Naive B cell (primary cell): ENCODE data around the gene NAA15. TPM values are rescaled to one million over a fixed set of nuclear protein-coding genes. Genes with fewer than 3 reads are reported as not detected.
"Not testable (repeated sequence)": the region's sequence is repeated elsewhere in the genome, so short reads cannot be mapped to it uniquely, and the experiment has no call there.

Experiments used
- ATAC-seq, 2 donors: fragments of 150-1000 bp; cut with Tn5 transposase; 2 replicates each; pipeline ENCODE4 v1.10.0; 2021; ENCODE audit warnings: low read depth in 2 of 2, mild to moderate bottlenecking in 2 of 2, moderate library complexity in 2 of 2
- DNase-seq: peaks from one replicate; pipeline ENCODE4 v3.0.0; 2022
- H3K27ac Mint-ChIP-seq, 6 donors: one replicate each; pipeline ENCODE4 v1.8.0; 2020 to 2022; ENCODE audit warnings: mild to moderate bottlenecking in 6 of 6, mixed read lengths in 6 of 6, moderate library complexity in 5 of 6, inconsistent platforms in 2 of 6
- H3K27me3 Mint-ChIP-seq, 3 donors: one replicate each; pipeline ENCODE4 v1.8.0; 2021 to 2022; ENCODE audit warnings: mixed read lengths in 3 of 3, mild to moderate bottlenecking in 1 of 3
- H3K36me3 Mint-ChIP-seq, 2 donors: one replicate each; pipeline ENCODE4 v1.8.0; 2020 to 2022; ENCODE audit warnings: mixed read lengths in 2 of 2, inconsistent platforms in 1 of 2, mild to moderate bottlenecking in 1 of 2
- H3K4me1 Mint-ChIP-seq, 3 donors: one replicate each; pipeline ENCODE4 v1.8.0; 2020 to 2022; ENCODE audit warnings: mixed read lengths in 3 of 3, inconsistent platforms in 1 of 3, mild to moderate bottlenecking in 1 of 3, moderate library complexity in 1 of 3
- H3K4me3 Mint-ChIP-seq, 8 donors: one replicate each; pipeline ENCODE4 v1.8.0; 2020 to 2022; ENCODE audit warnings: mild to moderate bottlenecking in 8 of 8, mixed read lengths in 8 of 8, moderate library complexity in 8 of 8, inconsistent platforms in 2 of 8
- H3K9me3 Mint-ChIP-seq, 7 donors: one replicate each; pipeline ENCODE4 v1.8.0; 2020 to 2022; ENCODE audit warnings: mixed read lengths in 7 of 7, mild to moderate bottlenecking in 5 of 7, inconsistent platforms in 2 of 7, moderate library complexity in 1 of 7
- polyA plus RNA-seq, 6 donors: library from polyadenylated mRNA; unstranded; fragments of 300-500 nt; fragmentation: Illumina TruSeq; gene quantifications; one replicate each; pipeline ENCODE4 v1.2.3, GENCODE V29; 2021; ENCODE audit warnings: low read depth in 6 of 6

Gene NAA15
- polyA plus RNA-seq, 6 donors from 2014 or later = 22.5 to 57.4 (median 53.4) TPM

- no peak for ATAC-seq
- H3K4me3 Mint-ChIP-seq = no peak overlapping the region
- no peak overlapping the region for H3K27ac Mint-ChIP-seq
- peaks cover 0 to 6% (median 4%) of the 10 kb centered on the region in 3 donors for H3K4me1 Mint-ChIP-seq
- H3K36me3 Mint-ChIP-seq = peaks cover 0 to 17% of the 10 kb centered on the region in 2 donors
- H3K27me3 Mint-ChIP-seq = no peaks in the 10 kb centered on the region
- no peak for DNase-seq
- H3K9me3 Mint-ChIP-seq = no peaks in the 10 kb centered on the region
Observed at GRCh38 chr4:139402436-139402835, 101.1 kb downstream of the NAA15 start.

DNA sequence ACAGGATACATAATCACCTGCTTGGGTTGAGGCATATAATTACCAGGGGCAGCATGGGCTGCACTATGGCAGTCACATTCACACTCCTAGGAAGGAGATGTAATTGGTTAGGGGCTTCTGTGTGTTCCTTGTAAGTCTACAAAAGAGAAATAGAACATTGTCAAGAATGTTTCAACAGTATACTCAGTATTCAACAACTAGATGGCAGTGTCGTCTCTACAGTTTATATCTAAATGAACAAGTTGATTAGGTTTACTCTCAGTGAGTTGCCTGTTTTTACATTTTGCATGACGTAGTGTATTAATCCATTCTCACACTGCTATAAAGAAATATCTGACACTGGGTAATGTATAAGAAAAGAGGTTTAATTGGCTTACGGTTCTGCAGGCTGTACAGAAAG lies 102.2 kb downstream of the NAA15 start:
- ATAC-seq = no peak
- Mint-ChIP-seq H3K27ac (peak overlapping the region in 1 of 6 donors; percentile 50), H3K36me3 (peaks cover 8 to 17% of the 10 kb centered on the region in 2 donors)

GRCh38 chr4:139410312-139410711 lies 109.0 kb downstream of the NAA15 start:
- peaks cover 6 to 7% (median 6%) of the 10 kb centered on the region in 3 donors for H3K4me1 Mint-ChIP-seq
- H3K27ac Mint-ChIP-seq = peak overlapping the region in 3 of 6 donors; percentile 39 to 83 (median 75)
- DNase-seq (no peak), ATAC-seq (no peak)
- H3K36me3 Mint-ChIP-seq = peaks cover 16 to 28% of the 10 kb centered on the region in 2 donors
- no peaks in the 10 kb centered on the region for H3K27me3 Mint-ChIP-seq
- peaks cover 2 to 22% (median 9%) of the 10 kb centered on the region in 7 donors for H3K9me3 Mint-ChIP-seq
- no peak overlapping the region for H3K4me3 Mint-ChIP-seq

More for the DNA sequence above, 102.2 kb downstream of the NAA15 start:
- H3K4me3 Mint-ChIP-seq = no peak overlapping the region
- no peaks in the 10 kb centered on the region for H3K27me3 Mint-ChIP-seq
- peaks cover 0 to 6% (median 4%) of the 10 kb centered on the region in 3 donors for H3K4me1 Mint-ChIP-seq
- no peak for DNase-seq
- H3K9me3 Mint-ChIP-seq = no peaks in the 10 kb centered on the region

GRCh38 chr4:139414671-139415210 lies 113.4 kb downstream of the NAA15 start:
- H3K4me3 Mint-ChIP-seq = peak overlapping the region in 1 of 8 donors; percentile 77
- peaks cover 14 to 24% (median 24%) of the 10 kb centered on the region in 3 donors for H3K4me1 Mint-ChIP-seq
- H3K27ac Mint-ChIP-seq = peak overlapping the region in 2 of 6 donors; percentile 27 to 50
- peaks cover 2 to 22% (median 9%) of the 10 kb centered on the region in 7 donors for H3K9me3 Mint-ChIP-seq
- H3K27me3 Mint-ChIP-seq, DNase-seq, ATAC-seq: not testable (repeated sequence)
- peaks cover 9 to 17% of the 10 kb centered on the region in 2 donors for H3K36me3 Mint-ChIP-seq

GRCh38 chr4:139416073-139416673 lies 114.9 kb downstream of the NAA15 start:
- no peaks in the 10 kb centered on the region for H3K27me3 Mint-ChIP-seq
- no peak overlapping the region for H3K27ac Mint-ChIP-seq
- peaks cover 2 to 36% (median 11%) of the 10 kb centered on the region in 7 donors for H3K9me3 Mint-ChIP-seq
- H3K36me3 Mint-ChIP-seq = peaks cover 17 to 26% of the 10 kb centered on the region in 2 donors
- DNase-seq (peak; percentile 35), ATAC-seq (no peak)
- H3K4me3 Mint-ChIP-seq = no peak overlapping the region
- peaks cover 14 to 34% (median 33%) of the 10 kb centered on the region in 3 donors for H3K4me1 Mint-ChIP-seq

DNA sequence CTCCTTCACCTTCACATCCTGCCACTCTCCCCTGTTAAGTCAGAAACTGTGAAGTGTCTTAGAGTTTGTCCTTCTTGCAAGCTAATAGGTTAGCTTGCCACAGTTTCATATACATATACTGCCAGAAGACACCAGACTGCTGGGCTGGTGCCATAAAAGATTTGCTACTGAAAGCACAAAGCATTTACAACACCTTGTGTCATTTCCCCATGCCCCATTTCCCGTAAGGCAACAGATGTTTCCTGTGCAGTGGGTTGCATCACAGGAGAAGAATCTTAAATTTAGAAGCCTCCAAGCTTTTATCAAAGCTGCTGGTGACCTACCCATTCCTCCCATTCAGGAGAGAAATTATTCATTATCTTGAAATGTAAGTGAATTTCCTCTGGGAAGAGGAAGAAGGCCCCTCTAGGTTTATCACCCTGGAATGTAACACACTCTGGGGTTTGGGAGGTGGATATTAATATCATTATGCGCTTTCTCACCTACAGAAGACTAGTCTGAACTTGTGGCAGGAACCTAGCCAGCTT lies 118.1 kb downstream of the NAA15 start:
- Mint-ChIP-seq H3K4me3 (peak overlapping the region in 6 of 8 donors; percentile 10 to 66 (median 52)), H3K36me3 (peaks cover 9 to 24% of the 10 kb centered on the region in 2 donors)
- peak; percentile 59 for DNase-seq

GRCh38 chr4:139420652-139421051 lies 119.3 kb downstream of the NAA15 start:
- peaks cover 9 to 19% of the 10 kb centered on the region in 2 donors for H3K36me3 Mint-ChIP-seq

More for the DNA sequence above, 118.1 kb downstream of the NAA15 start:
- H3K4me1 Mint-ChIP-seq = peaks cover 14 to 34% (median 33%) of the 10 kb centered on the region in 3 donors
- peaks cover 4 to 42% (median 29%) of the 10 kb centered on the region in 7 donors for H3K9me3 Mint-ChIP-seq
- no peaks in the 10 kb centered on the region for H3K27me3 Mint-ChIP-seq
- peak overlapping the region; percentile 22 to 90 (median 84) for H3K27ac Mint-ChIP-seq
- peak; percentile 94 to 96 for ATAC-seq

DNA sequence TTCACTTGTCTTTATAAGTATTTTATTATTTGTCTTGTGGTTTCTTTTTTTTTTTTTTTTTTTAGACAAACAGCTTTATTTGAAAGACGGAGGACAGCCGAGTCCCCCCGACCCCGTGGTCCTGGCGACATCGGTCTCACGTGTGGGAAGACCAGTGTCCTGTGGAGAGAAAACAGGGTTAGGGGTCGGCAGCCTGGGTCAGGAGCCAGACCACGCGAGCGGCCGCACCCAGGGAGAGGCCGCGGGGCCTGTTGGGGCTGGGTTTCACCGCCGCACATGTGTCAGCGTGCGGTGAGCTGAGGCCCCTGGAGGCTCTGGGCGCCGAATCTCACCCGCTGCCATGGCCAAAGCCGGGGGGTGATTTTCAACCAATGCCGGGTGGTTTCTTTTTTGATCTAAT lies 134.8 kb downstream of the NAA15 start:
- peak overlapping the region in 1 of 6 donors; percentile 71 for H3K27ac Mint-ChIP-seq
- H3K36me3 Mint-ChIP-seq = peaks cover 33 to 38% of the 10 kb centered on the region in 2 donors
- ATAC-seq = no peak
- no peaks in the 10 kb centered on the region for H3K27me3 Mint-ChIP-seq
- DNase-seq = no peak
- no peak overlapping the region for H3K4me3 Mint-ChIP-seq
- H3K9me3 Mint-ChIP-seq = peaks cover 9 to 42% (median 34%) of the 10 kb centered on the region in 7 donors
- H3K4me1 Mint-ChIP-seq = peaks cover 9 to 23% (median 13%) of the 10 kb centered on the region in 3 donors

More at GRCh38 chr4:139420652-139421051, 119.3 kb downstream of the NAA15 start:
- peaks cover 10 to 28% (median 27%) of the 10 kb centered on the region in 3 donors for H3K4me1 Mint-ChIP-seq
- H3K4me3 Mint-ChIP-seq = no peak overlapping the region
- H3K27ac Mint-ChIP-seq = peak overlapping the region in 5 of 6 donors; percentile 2 to 92 (median 43)
- no peak for ATAC-seq
- H3K9me3 Mint-ChIP-seq = peaks cover 0 to 34% (median 24%) of the 10 kb centered on the region in 7 donors
- no peak for DNase-seq
- no peaks in the 10 kb centered on the region for H3K27me3 Mint-ChIP-seq

DNA sequence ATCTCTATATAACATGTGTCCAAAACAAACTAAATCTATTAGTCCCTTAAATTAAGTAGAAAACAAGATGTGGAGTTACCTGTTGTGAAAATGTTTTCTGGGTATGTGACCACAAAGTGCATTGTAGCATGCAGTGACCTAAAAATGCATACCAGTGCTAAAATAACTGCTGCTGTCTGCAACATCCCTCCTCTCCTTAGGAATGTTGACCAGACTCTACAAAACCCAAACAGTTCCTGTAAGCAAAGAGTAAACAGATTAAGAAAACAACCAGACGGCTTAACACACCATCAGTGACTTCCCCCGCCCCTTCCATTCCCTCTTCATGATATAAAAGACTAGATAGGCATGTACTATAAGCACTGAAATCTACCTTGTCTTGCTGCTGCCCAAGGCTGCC lies 136.8 kb downstream of the NAA15 start:
- ATAC-seq (no peak), DNase-seq (no peak)
- Mint-ChIP-seq H3K4me1 (peaks cover 9 to 23% (median 13%) of the 10 kb centered on the region in 3 donors), H3K36me3 (peaks cover 31 to 39% of the 10 kb centered on the region in 2 donors), H3K4me3 (peak overlapping the region in 1 of 8 donors; percentile 36), H3K27ac (peak overlapping the region in 1 of 6 donors; percentile 54), H3K9me3 (peaks cover 9 to 41% (median 35%) of the 10 kb centered on the region in 7 donors), H3K27me3 (no peaks in the 10 kb centered on the region)

DNA sequence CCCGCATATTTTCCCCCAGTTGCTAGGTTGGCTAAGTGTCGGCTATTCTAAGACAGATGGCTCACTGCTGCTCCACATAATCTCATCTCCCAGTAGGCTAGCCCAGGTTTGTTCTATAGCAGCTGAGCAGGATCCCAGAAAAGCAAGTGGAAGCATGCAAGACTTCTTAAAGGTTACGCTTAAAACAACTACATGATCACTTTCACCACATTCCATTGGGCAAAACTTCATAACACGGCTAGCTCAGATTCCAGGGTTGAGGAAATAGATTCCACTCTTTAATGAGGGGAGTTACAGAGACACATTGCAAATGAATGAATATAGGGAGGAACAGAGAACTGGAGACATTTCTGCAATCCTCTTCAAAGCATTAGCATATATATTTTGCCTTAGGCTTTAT lies 139.7 kb downstream of the NAA15 start:
- Mint-ChIP-seq H3K4me1 (peaks cover 4 to 14% (median 7%) of the 10 kb centered on the region in 3 donors), H3K4me3 (no peak overlapping the region), H3K9me3 (peaks cover 9 to 41% (median 35%) of the 10 kb centered on the region in 7 donors), H3K27me3 (no peaks in the 10 kb centered on the region), H3K36me3 (peaks cover 25 to 39% of the 10 kb centered on the region in 2 donors), H3K27ac (no peak overlapping the region)
- DNase-seq = no peak
- no peak for ATAC-seq

DNA sequence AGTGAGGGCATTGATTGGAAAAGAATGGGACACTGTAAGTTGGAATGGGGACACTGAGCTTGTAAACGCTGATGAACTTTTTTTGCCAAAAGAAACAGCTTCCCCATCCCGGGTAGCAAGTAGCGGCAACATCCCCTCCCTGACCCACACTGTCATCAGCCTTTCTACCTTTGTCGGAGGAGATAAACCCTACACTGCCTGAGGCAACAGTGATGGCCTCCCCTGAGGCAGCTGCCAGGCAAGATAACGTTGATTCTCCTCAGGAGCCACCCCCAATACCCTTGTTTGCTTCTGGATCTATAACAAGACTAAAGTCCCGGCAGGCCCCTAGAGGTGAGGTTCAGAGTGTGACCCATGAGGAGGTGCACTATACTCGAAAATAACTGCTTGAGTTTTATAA lies 142.4 kb downstream of the NAA15 start:
- H3K9me3 Mint-ChIP-seq = peaks cover 6 to 24% (median 18%) of the 10 kb centered on the region in 7 donors
- peaks cover 10 to 21% of the 10 kb centered on the region in 2 donors for H3K36me3 Mint-ChIP-seq
- no peak for DNase-seq
- ATAC-seq = no peak
- no peaks in the 10 kb centered on the region for H3K27me3 Mint-ChIP-seq
- no peak overlapping the region for H3K4me3 Mint-ChIP-seq
- peaks cover 0 to 6% (median 4%) of the 10 kb centered on the region in 3 donors for H3K4me1 Mint-ChIP-seq
- peak overlapping the region in 1 of 6 donors; percentile 32 for H3K27ac Mint-ChIP-seq

- peaks cover 0 to 12% (median 7%) of the 10 kb centered on the region in 7 donors for H3K9me3 Mint-ChIP-seq
- not testable (repeated sequence) for H3K27ac Mint-ChIP-seq, H3K27me3 Mint-ChIP-seq, DNase-seq, H3K4me1 Mint-ChIP-seq, H3K4me3 Mint-ChIP-seq, ATAC-seq
- H3K36me3 Mint-ChIP-seq = peaks cover 4 to 14% of the 10 kb centered on the region in 2 donors
Observed at GRCh38 chr4:139444881-139445280, 143.6 kb downstream of the NAA15 start.

DNA sequence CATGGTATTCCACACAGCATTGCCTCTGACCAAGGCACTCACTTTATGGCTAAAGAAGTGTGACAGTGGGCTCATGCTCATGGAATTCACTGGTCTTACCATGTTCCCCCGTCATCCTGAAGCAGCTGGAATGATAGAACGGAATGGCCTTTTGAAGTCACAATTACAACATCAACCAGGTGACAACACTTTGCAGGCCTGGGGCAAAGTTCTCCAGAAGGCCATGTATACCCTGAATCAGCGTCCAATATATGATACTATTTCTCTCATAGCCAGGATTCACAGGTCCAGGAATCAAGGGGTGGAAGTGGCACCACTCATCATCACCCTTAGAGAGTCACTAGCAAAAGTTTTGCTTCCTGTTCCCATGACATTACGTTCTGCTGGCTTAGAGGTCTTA lies 145.8 kb downstream of the NAA15 start:
- H3K4me1 Mint-ChIP-seq, H3K27me3 Mint-ChIP-seq, DNase-seq, H3K36me3 Mint-ChIP-seq, ATAC-seq, H3K9me3 Mint-ChIP-seq, H3K4me3 Mint-ChIP-seq: not testable (repeated sequence)
- H3K27ac Mint-ChIP-seq = peak overlapping the region in 1 of 6 donors; percentile 53
